Ramos (cell line): ENCODE results near the gene EMC9.

Experiments
- in situ Hi-C: fragments of 300-500 bp; cut with MboI; formaldehyde crosslinking; loops from one replicate; pipeline ENCODE4 v1.14.3; 2022; ENCODE audit warnings: low sequenced_read_pairs; ENCODE audit not compliant: unreplicated experiment

The EMC9 gene

DNA sequence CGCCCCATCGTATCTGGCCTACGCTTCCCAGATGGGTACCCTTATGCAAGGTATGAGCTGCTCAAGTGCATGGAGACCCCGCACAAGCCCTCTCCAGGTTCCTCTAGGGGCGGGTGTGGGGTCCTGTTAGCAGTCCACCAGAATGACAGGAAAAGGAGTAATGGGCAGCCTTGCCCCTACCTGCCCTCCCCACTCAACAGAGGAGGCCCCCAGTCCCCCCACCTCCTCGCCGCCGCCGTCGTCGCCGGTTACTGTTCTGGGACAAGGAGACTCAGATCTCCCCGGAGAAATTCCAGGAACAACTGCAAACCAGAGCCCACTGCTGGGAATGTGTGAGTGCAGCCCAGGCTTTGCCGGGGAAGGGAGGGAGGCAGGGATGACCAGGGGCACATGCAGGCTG, 36.5 kb upstream of the EMC9 start:
- in situ Hi-C loops: no loop called here

DNA sequence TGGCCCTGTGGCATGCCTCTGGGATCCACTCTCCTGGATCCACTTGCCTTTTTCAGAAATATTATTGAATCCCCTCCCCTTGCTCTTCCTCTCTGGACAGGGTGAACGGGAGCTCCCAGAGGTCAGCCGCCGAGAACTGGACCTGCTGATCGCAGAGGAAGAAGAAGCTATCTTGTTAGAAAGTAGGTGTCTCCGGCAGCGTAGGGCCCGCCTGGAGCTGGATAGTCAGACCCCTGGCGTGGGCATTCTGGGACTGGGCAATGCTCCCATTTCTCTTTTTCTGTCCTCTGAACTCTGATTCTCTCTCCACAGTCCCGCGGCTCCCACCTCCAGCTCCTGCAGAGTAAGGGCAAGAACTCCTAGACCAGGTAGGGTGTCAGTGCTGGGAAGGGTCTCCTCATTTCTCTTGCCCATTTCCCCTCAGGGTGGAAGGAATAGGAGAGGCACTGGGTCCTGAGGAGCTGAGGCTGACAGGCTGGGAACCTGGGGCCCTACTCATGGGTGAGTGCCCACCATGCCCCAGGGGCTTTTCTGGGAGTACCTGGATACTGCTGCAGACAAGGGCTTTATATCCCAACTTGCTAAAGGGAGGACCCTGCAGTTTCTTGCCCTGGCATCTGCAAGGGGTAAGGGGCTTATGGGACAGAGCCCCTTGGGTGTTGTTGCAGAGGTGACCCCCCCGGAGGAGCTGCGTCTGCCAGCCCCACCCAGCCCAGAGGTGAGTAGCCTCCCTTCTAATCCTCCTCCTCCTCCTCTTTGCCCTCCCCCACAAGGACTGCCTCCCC, 35.8 kb upstream of the EMC9 start:
- in situ Hi-C loops: no loop called here

DNA sequence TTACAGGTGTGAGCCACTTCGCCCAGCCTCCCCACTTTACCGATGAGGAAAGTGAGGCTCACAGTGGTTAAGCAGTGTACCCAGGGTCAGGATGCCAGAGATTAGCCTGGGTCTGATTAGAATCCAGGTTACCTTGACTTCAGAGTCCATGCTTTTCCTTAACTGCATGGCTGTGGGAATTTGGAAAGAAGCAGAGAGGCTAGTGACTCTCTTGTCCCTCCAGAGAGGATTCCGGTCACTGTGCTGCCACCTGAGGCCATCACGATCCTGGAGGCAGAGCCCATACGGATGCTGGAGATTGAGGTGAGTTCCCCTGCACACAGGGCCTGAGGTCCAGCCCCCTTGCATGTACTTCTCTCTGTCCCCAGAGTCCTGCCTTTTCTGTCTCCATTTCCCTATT, 35.2 kb upstream of the EMC9 start:
- in situ Hi-C loops: no loop called here

DNA sequence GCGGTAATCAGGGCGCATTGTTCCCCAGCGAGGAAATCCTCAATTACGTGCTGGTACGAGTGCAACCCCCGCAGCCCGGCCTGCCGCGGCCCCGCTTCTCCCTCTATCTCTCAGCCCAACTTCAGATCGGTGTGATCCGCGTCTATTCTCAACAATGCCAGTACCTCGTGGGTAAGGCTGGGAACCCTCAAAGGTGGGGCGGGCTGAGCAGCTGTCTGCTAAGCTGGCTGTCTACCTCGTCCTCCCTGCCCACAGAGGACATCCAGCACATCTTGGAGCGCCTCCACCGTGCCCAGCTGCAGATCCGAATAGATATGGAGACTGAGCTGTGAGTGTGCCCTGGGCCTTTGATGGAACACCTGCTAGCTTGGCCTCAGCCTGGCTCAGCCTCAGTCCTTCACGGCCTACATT, 31.5 kb upstream of the EMC9 start:
- in situ Hi-C loops: loop anchor here (25.0 kb wide), 1 partner anchor 861 kb away; the partner anchor contains the start of genes BCL2L2, PABPN1 and PPP1R3E

DNA sequence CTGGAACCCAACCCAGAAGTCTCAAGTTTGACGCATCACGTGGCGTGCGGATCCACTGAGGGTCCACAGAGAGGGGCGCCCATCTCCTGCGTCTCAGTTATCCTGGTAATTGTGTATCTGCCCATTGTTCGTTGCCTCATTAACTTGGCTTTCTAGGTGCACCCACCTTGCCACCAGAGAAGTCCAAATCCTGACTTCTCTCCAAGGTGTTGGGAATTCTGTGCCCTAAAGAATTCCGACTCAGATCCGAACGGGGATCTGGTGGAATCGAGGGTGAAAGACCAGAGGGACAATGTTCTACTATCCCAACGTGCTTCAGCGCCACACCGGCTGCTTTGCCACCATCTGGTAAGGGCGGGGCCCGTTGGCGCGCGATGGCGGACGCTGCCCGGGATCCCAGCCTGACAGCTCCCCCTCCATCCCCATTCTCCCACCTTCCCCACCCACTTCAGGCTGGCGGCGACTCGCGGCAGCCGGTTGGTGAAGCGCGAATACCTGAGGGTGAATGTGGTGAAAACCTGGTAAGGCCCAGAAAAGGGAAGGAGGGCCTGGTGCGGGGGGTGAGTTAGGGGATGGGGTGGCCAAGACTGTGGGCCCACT, 31.0 kb upstream of the EMC9 start:
- in situ Hi-C loops: loop anchor here (25.0 kb wide), 1 partner anchor 860 kb away; the partner anchor contains the start of genes BCL2L2, PABPN1 and PPP1R3E

DNA sequence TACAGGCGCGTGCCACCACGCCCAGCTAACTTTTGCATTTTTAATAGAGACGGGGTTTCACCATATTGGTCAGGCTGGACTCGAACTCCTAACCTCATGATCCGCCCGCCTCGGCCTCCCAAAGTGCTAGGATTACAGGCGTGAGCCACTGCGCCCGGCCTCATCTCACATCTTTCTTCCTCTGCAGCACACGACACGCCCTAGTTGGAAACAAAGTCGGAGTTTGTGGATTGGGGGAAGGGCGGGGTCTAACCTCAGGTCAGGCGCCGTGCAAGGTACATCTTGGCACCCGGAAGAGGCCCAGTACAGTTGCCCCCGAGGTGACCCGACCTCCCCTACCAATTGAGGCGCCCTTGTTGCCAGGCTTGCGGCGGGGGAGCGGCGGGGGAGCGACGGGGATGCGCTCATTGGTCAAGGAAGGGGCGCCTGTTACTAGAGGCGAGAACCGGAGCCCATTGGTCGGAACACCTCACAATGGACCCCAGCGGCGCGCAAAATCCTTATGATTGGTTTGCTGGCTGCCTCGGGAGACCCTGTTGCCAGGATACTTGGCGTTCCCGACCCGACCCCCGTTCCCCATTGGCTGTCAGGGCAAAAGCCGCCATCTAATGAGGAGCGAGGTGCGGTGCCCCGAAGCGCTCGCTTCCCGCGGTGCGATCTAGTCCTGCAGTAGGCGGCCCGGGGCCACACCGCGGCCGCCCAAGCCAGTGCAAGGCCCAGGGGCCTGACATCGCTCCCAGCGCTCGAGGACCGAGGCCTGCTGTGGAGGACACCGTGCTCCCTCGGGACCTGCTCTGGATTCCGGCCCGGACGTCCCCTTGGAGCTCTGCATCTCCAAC, 30.2 kb upstream of the EMC9 start, which contains the start of gene REC8:
REC8 (plus strand) TSS at position 659 of the 839 bp plus-strand sequence. CDS start 473 bp downstream, outside the sequence.
- in situ Hi-C loops: loop anchor here (25.0 kb wide), 1 partner anchor 859 kb away; the partner anchor contains the start of genes BCL2L2, PABPN1 and PPP1R3E

DNA sequence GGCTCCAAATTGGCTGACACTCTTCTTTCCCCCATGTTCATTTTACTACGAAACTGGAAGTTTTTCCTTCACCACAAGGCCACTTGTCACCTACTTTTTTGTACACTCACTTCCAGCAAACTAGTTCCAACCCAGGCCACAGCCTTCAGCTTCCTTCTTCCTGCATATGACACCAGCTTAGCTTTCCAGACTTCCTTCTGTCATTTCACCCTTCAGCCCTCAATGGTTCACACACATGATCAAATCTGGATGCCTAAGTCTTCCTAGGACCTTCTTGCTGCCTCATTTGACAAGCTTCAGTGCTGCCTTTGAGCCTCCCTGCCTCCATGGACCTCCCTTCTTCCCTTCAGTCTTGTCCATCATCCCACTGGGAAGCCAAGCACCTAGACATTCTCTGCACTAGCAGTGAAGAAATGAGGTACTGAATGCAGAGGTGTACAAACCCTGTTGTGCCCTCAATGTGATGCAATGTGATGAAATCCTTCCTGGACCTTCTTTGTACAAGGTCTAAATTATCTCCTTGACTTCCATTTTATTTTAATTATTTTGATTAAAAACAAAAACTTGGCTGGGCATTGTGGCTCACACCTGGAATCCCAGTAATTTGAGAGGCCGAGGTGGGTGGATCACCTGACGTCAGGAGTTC, 26.2 kb upstream of the EMC9 start:
- in situ Hi-C loops: loop anchor here (25.0 kb wide), 1 partner anchor 855 kb away; the partner anchor contains the start of genes BCL2L2, PABPN1 and PPP1R3E

DNA sequence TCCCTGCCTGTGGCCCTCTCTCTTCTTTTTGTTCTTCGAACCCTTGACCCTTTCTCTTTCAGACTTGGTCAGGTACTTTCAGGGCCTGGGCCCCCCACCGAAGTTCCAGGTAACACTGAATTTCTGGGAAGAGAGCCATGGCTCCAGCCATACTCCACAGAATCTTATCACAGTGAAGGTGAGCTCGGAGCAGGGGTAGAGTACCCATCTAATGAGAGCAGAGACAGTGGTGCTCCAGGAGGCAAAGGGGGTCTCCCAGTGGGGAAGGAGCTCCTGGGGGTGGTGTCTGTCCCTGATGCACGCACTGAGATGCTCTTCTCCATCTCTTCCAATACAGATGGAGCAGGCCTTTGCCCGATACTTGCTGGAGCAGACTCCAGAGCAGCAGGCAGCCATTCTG, 24.4 kb upstream of the EMC9 start:
- in situ Hi-C loops: loop anchor here (25.0 kb wide), 1 partner anchor 853 kb away; the partner anchor contains the start of genes BCL2L2, PABPN1 and PPP1R3E

DNA sequence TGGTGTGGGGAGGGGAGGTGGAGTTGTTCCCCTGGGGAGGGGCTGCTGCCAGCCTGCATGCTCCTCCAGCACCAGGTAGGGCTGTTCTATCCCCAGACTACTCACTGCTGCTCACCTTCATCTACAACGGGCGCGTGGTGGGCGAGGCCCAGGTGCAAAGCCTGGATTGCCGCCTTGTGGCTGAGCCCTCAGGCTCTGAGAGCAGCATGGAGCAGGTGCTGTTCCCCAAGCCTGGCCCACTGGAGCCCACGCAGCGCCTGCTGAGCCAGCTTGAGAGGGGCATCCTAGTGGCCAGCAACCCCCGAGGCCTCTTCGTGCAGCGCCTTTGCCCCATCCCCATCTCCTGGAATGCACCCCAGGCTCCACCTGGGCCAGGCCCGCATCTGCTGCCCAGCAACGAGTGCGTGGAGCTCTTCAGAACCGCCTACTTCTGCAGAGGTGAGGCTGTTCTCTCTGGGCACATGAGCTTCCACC, 23.2 kb upstream of the EMC9 start:
- in situ Hi-C loops: loop anchor here (25.0 kb wide), 1 partner anchor 852 kb away; the partner anchor contains the start of genes BCL2L2, PABPN1 and PPP1R3E

DNA sequence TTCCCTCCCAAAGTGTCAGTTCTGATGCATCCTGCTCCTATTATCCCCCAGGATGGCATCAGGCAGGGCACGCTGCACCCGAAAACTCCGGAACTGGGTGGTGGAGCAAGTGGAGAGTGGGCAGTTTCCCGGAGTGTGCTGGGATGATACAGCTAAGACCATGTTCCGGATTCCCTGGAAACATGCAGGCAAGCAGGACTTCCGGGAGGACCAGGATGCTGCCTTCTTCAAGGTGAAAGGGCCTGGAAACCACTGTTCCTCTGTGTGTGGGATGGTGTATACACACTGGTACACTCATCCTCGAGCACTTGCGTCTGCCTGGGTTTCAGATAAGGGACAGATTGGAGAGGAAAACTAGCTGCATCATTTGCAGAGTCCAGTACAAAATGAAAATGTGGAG, 20.7 kb upstream of the EMC9 start:
- in situ Hi-C loops: loop anchor here (25.0 kb wide), 1 partner anchor 850 kb away; the partner anchor contains the start of genes BCL2L2, PABPN1 and PPP1R3E

DNA sequence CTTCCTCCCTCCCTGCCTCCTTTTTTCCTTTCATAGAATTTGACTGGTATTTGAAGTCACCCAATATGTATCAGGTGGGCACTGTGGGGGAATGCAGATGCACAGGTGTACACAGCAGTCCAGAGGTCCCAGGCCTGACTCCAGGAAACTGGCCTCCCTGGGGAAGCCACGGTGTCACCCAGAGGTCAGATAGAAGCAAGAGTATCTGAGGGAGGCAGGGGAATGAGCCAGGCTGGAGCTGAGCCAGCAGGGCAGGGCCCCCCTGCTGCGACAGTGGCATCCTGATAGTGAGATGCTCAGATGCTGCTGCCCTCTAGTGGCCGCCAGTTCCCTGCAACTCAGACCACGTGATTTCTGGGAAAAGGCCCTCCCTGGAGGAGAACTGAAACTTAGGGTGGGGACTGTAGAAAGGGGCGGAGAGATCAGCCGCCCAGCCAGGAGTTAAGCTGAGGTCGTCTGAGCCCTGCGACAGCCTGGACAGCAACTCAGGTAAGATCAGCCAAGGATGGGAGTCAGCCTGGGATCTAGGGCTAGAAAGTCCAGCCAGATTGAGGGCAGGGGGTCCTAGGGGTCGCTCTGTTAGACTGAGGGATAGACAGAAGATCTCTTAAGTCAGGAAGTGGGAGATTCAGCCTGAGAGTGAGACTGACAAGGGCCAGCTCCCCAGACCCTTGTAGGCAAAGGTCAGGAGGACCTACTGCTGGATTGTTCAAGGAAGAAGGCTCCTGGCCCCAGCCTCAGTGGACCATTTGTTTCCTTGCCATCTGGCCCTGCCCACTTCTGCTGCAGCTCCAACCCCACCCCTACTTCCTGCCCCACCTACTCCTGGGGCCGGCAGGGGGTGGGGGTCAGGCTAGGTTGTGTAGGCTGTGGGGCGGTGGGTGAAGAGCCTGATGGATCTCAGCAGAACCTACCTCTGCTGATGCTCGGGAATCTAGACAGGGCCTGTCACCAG, 19.7 kb upstream of the EMC9 start, which contains the start of gene IRF9:
IRF9 (plus strand) TSS at position 416 of the 955 bp plus-strand sequence. CDS start 880 bp downstream, outside the sequence.
- in situ Hi-C loops: loop anchor here (25.0 kb wide), 1 partner anchor 849 kb away; the partner anchor contains the start of genes BCL2L2, PABPN1 and PPP1R3E

DNA sequence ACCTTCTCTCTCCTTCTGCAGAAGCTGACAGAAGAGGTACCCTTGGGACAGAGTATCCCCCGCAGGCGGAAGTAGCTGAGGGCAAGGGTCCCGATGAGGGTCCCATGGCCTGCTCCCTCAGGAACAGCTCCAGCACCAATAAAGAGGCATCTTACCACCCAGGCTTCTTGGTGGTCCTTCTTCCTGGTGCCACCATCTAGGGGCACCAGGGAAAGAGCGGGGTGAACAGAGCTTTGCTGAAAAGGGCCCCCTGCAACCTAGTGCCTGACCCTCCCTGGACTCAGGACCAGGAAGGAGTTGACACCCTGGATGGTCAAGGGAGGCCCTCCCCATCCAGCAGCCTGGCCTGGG, 19.1 kb upstream of the EMC9 start:
- in situ Hi-C loops: loop anchor here (25.0 kb wide), 1 partner anchor 848 kb away; the partner anchor contains the start of genes BCL2L2, PABPN1 and PPP1R3E

DNA sequence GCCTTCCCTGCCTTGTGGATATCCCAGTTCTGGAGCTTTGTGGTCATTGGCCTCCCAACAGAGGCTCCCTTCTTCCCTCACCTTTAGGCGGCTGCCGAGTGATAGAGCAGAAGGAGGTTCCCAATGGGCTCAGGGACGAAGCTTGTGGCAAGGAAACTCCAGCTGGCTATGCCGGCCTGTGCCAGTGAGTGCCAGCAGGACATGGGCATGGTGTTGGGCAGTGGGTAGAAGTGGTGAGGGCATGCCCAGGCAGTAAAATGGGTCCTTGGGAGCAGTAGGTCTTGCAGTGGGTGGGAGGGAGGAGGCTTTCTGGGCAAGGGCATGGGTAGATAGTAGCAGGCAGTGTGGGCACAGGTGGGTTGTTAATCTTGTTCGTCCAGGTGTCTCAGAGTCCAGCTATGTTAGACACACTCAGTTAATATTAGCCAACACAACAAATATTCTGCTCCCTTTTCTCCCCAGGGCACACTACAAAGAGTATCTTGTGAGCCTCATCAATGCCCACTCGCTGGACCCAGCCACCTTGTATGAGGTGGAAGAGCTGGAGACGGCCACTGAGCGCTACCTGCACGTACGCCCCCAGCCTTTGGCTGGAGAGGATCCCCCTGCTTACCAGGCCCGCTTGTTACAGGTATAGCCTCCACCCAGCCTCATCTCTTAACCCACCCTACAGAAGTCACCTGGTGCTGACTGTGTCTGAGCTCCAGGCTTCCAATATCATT, 18.5 kb upstream of the EMC9 start:
- in situ Hi-C loops: loop anchor here (25.0 kb wide), 1 partner anchor 848 kb away; the partner anchor contains the start of genes BCL2L2, PABPN1 and PPP1R3E

DNA sequence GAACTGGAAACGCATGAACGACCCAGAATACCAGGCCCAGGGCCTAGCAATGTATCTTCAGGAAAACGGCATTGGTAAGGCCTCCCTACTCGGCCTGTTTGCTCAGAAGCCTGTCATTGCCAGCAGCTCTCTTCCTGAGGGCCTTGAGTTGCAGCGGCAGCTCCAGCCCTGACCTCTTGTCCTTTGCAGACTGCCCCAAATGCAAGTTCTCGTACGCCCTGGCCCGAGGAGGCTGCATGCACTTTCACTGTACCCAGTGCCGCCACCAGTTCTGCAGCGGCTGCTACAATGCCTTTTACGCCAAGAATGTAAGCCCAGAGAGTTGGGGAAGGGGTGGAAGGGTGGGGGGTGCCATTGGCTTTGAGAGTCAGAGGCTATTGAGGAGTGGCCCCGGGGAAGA, 15.9 kb upstream of the EMC9 start:
- in situ Hi-C loops: loop anchor here (25.0 kb wide), 1 partner anchor 845 kb away; the partner anchor contains the start of genes BCL2L2, PABPN1 and PPP1R3E

DNA sequence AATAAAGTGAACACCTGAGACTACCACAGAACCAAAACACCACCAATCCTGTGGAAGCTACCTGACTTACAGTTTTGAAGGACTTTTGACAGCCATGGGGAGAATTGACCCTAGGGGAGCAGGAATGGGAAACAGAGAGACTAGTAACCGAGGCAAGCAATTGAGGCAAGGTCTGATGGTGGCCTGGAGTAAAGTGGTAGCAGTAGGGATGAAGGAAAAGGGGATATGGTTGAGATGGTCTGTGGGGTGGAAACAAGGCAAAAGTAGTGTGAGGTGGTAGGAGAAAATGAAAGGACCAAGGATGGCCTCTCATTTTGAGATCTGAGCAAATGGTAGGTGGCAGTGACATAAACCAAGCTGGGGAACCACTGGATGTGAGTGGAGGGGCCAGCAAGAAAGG, 15.4 kb upstream of the EMC9 start:
- in situ Hi-C loops: loop anchor here (25.0 kb wide), 1 partner anchor 845 kb away; the partner anchor contains the start of genes BCL2L2, PABPN1 and PPP1R3E

DNA sequence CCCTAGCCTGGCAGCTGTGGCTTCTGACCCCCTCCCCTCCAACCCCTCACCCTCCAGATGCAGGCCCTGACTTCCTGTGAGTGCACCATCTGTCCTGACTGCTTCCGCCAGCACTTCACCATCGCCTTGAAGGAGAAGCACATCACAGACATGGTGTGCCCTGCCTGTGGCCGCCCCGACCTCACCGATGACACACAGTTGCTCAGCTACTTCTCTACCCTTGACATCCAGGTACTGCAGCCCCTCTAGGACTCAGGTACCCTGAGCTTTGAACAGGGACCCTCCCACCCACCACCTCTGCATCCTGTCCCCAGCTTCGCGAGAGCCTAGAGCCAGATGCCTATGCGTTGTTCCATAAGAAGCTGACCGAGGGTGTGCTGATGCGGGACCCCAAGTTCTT, 13.7 kb upstream of the EMC9 start:
- in situ Hi-C loops: loop anchor here (25.0 kb wide), 1 partner anchor 843 kb away; the partner anchor contains the start of genes BCL2L2, PABPN1 and PPP1R3E
